Fibroblast of skin of left quadriceps (primary cell): ENCODE data around the gene MPRIP.
"Not testable (repeated sequence)": the region's sequence is repeated elsewhere in the genome, so short reads cannot be mapped to it uniquely, and the experiment has no call there.

Source experiments
- DNase-seq, 2 experiments: peaks; one replicate each; pipeline ENCODE4 v3.0.0-alpha.2; 2013; ENCODE audit warnings: low read depth in 2 of 2

Gene MPRIP

GRCh38 chr17:17013828-17014747 lies 28.2 kb upstream of the MPRIP start:
- not testable (repeated sequence) for DNase-seq

GRCh38 chr17:17014748-17015124 lies 27.5 kb upstream of the MPRIP start:
- DNase-seq, result not testable (repeated sequence)

- DNase-seq, result no peak
Measured at GRCh38 chr17:17015230-17015629, 27.0 kb upstream of the MPRIP start.

- not testable (repeated sequence) for DNase-seq
Measured at GRCh38 chr17:17016199-17017197, 25.8 kb upstream of the MPRIP start.

GRCh38 chr17:17017343-17018014 lies 24.8 kb upstream of the MPRIP start:
- DNase-seq, result no peak

GRCh38 chr17:17018021-17018441 lies 24.2 kb upstream of the MPRIP start:
- DNase-seq, result no peak

GRCh38 chr17:17018612-17019429 lies 23.4 kb upstream of the MPRIP start:
- DNase-seq, result no peak

- no peak for DNase-seq
Measured at GRCh38 chr17:17019430-17019762, 22.9 kb upstream of the MPRIP start.

GRCh38 chr17:17019891-17020456 lies 22.3 kb upstream of the MPRIP start:
- DNase-seq, result no peak

- DNase-seq, result no peak
Measured at GRCh38 chr17:17020821-17021193, 21.4 kb upstream of the MPRIP start.

- no peak for DNase-seq
Measured at GRCh38 chr17:17021194-17021863, 20.9 kb upstream of the MPRIP start.

- no peak for DNase-seq
Measured at GRCh38 chr17:17022011-17022410, 20.2 kb upstream of the MPRIP start.

- DNase-seq, result no peak
Measured at GRCh38 chr17:17022456-17022855, 19.8 kb upstream of the MPRIP start.

GRCh38 chr17:17024778-17025300 lies 17.4 kb upstream of the MPRIP start:
- no peak for DNase-seq

GRCh38 chr17:17025621-17026020 lies 16.6 kb upstream of the MPRIP start:
- no peak for DNase-seq

GRCh38 chr17:17026163-17026562 lies 16.1 kb upstream of the MPRIP start:
- DNase-seq, result no peak

- no peak for DNase-seq
Measured at GRCh38 chr17:17027442-17028058, 14.7 kb upstream of the MPRIP start.

GRCh38 chr17:17028059-17028877 lies 14.0 kb upstream of the MPRIP start:
- DNase-seq, result no peak
